Dendritic cell treated with granulocyte-macrophage colony-stimulating factor and Interleukin-4, amounts not matched to agents 40 ng/mL and 50 ng/mL, for 4 days (primary cell): ENCODE measurements around the gene CIP2A.

Experiments used
- H3K27ac Mint-ChIP-seq: one replicate; pipeline ENCODE4 v1.8.0; 2022; ENCODE audit warnings: mild to moderate bottlenecking, mixed read lengths
- H3K27me3 Mint-ChIP-seq: one replicate; pipeline ENCODE4 v1.8.0; 2022; ENCODE audit warnings: mild to moderate bottlenecking, mixed read lengths
- H3K36me3 Mint-ChIP-seq: one replicate; pipeline ENCODE4 v1.8.0; 2022; ENCODE audit warnings: low read depth, mixed read lengths
- H3K4me1 Mint-ChIP-seq: one replicate; pipeline ENCODE4 v1.8.0; 2022; ENCODE audit warnings: low read depth, mixed read lengths
- H3K4me3 Mint-ChIP-seq: one replicate; pipeline ENCODE4 v1.8.0; 2022; ENCODE audit warnings: mild to moderate bottlenecking, moderate library complexity, mixed read lengths
- H3K9me3 Mint-ChIP-seq: one replicate; pipeline ENCODE4 v1.8.0; 2022; ENCODE audit warnings: mixed read lengths
- intact Hi-C: fragments of 100-400 bp; cut with micrococcal nuclease; formaldehyde crosslinking; loops from one replicate; pipeline ENCODE4 v1.15.0; 2022

The CIP2A gene

DNA sequence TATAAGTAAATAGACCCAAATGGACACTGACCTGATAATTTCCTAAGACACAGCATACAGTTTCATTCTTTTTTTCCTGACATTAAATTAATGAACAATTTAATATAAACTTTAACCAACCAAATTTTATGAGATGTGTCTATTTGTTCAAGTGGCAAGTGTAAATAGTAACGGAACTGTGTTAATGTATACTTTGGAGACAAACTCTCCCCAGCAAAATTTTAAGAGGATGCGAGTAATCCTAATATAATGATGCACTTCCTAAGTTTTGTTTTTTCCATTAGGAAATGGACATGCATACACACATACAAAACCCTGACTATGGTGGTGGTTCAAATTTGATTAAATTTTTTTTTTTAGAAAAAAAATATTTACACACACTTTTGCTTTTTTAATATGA is 40.4 kb downstream of the CIP2A start:
- Mint-ChIP-seq H3K4me3 (no peak overlapping the region), H3K27me3 (no peaks in the 10 kb centered on the region), H3K27ac (no peak overlapping the region), H3K36me3 (no peaks in the 10 kb centered on the region), H3K9me3 (no peaks in the 10 kb centered on the region), H3K4me1 (peaks cover 8% of the 10 kb centered on the region)
- intact Hi-C loops: no loop called here

DNA sequence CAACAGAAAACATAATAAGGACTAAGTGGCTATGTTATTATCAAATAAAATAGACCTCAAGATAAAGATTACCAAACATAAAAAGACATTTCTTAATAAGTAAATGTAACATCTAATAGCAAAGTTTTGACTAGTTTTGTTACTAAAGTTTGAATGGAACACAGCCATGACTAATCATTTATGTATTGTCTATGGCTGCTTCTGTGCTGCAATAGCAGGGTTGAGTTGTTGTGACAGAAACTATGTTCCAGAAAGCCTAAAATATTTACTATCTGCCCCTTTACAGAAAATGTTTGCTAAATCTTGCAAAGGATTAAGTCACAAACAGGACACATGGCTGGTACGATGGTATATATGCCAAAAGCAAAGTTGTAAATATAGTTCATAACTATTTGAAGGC is 40.9 kb downstream of the CIP2A start:
- H3K27me3 Mint-ChIP-seq: no peaks in the 10 kb centered on the region
- H3K9me3 Mint-ChIP-seq: no peaks in the 10 kb centered on the region
- intact Hi-C loops: no loop called here
- peaks cover 8% of the 10 kb centered on the region for H3K4me1 Mint-ChIP-seq
- no peak overlapping the region for H3K27ac Mint-ChIP-seq
- H3K4me3 Mint-ChIP-seq: no peak overlapping the region
- H3K36me3 Mint-ChIP-seq: peaks cover 6% of the 10 kb centered on the region

DNA sequence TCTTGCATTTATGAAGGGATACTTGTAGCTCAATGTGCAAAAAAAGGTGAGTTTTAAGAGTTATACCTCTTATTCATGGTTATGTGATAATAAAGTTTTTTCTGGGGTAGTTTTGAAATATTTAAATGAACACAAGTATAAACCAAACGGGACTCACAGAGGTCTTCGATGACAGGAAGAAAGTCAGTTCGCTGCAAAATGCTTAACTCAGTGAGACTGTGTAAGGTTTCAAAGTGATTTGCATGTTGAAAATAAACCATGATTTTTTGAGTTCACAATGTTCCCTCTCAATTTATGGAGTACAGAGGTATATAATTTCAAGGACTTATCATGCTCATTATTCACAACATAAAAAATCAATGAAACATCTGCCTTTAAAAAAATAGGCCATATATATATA is 42.5 kb downstream of the CIP2A start:
- Mint-ChIP-seq H3K27me3 (no peaks in the 10 kb centered on the region), H3K27ac (no peak overlapping the region), H3K9me3 (no peaks in the 10 kb centered on the region), H3K36me3 (peaks cover 8% of the 10 kb centered on the region), H3K4me3 (no peak overlapping the region), H3K4me1 (no peaks in the 10 kb centered on the region)
- intact Hi-C loops: no loop called here

DNA sequence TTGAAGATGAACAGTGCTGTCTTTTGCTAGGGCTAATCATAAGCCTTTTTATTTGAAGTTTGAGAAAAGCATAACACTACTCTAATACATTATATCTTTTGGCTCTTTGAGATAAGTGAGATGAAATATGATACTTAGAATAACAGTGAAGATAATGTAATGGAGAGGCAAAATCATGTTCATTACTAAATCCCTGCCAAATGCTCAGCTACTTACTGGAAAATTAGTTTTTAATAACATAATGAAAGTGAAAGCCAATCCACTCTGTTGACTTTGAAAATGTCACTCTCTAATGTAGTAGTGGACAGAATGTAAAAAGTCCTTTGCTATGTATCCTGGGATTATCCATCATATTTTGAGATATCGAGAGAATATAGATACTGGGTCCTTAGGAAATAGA is 43.0 kb downstream of the CIP2A start:
- H3K4me1 Mint-ChIP-seq: no peaks in the 10 kb centered on the region
- no peaks in the 10 kb centered on the region for H3K9me3 Mint-ChIP-seq
- H3K36me3 Mint-ChIP-seq: peaks cover 8% of the 10 kb centered on the region
- H3K4me3 Mint-ChIP-seq: no peak overlapping the region
- no peak overlapping the region for H3K27ac Mint-ChIP-seq
- intact Hi-C loops: no loop called here
- no peaks in the 10 kb centered on the region for H3K27me3 Mint-ChIP-seq

DNA sequence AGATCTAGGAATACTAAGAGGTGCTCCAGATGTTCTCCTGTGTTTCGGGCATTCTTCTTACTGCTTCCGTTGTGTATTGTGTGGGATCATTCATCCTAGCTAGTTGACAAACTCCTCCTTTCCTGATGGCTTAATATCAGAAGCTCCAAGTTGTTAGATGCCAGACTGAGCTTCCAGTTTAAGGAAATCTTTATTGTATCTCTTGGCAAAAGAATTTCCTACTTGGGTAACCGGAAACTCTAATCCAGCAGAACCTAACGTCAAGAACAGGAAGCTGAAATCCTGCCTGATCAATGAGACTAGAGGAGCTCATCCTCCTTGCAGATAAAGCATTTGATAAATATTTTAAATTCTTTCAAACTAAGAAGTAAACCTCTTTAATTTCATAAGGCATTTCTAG is 51.2 kb downstream of the CIP2A start:
- Mint-ChIP-seq H3K4me1 (no peaks in the 10 kb centered on the region), H3K27ac (no peak overlapping the region), H3K9me3 (no peaks in the 10 kb centered on the region), H3K4me3 (no peak overlapping the region), H3K27me3 (peaks cover 5% of the 10 kb centered on the region), H3K36me3 (peaks cover under 1% of the 10 kb centered on the region)
- intact Hi-C loops: no loop called here

DNA sequence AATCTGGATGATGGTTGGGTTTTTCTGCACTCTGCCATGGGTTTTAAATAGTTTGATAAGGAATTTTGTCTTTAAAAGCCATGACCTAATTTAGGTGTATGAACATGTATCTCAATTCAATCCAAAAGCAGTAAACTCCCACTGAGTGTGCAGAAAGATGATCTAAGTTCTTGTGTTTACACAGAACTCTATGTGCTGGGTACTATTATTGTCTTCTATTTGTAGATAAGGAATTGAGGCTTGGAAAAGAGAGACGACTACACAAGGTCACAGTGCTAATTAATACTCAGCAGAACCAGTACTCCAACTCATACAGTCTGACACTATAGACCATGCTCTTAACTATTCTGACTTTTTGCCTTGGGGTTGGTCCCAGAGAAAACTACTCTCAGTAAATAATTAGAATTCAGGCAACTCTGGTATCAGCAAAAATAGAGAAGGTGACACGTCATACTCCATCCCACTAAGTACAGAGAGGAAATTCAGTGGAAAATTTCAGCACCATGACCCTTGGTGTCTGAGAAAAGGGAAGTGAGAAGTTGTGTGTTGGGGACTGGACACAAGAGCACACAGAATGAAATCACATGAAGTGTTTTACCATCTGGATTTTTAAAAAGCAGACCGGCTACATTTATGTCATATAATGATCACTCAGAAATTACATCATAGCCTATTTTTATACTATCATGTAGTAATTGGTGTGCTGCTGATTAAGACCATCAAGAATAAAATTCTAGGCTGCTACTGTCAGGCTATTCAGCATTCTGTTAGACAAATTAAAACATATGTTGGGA is 60.6 kb downstream of the CIP2A start:
- intact Hi-C loops: no loop called here
- Mint-ChIP-seq H3K36me3 (no peaks in the 10 kb centered on the region), H3K4me1 (peaks cover 38% of the 10 kb centered on the region), H3K4me3 (no peak overlapping the region), H3K27ac (peak overlapping the region; percentile 87), H3K27me3 (no peaks in the 10 kb centered on the region), H3K9me3 (no peaks in the 10 kb centered on the region)

DNA sequence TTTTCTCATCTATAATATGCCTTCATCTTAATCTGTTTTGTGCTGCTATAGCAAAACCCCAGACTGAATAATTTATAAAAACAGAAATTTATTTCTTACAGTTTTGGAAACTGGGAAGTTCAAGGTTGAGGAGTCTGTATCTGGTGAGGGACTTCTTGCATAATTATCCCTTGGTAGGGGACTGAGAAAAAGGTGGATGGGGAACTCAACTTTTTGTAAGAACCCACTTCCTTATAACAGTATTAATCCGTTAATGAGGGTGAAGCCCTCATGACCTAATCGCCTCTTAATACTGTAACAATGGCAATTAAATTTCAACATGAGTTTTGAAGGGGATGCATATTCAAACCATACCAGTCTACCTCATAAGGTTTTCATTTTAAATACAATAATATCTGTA is 61.4 kb downstream of the CIP2A start:
- Mint-ChIP-seq H3K4me1 (peaks cover 38% of the 10 kb centered on the region), H3K27ac (no peak overlapping the region), H3K36me3 (no peaks in the 10 kb centered on the region), H3K27me3 (no peaks in the 10 kb centered on the region), H3K9me3 (no peaks in the 10 kb centered on the region), H3K4me3 (no peak overlapping the region)
- intact Hi-C loops: no loop called here

DNA sequence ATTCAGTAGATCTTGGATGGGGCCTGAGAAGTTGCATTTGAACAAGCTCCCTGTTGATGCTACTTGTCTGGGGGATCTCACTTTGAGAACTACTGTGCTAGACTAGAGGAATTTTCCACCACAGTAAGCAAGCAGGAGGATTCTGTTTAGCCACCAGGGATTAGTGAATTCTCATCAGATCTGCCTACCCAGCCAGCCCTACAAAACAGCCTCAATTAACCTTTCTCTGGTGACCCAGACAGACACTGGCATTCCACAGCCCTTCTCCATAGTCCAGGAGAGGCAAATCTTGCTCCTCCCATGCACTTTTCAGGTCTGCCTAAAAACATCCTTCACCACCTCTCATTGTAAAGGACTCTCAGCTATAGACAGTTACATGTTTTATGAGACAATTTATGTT is 62.1 kb downstream of the CIP2A start:
- Mint-ChIP-seq H3K9me3 (no peaks in the 10 kb centered on the region), H3K4me1 (peaks cover 38% of the 10 kb centered on the region), H3K4me3 (no peak overlapping the region), H3K27me3 (no peaks in the 10 kb centered on the region), H3K27ac (no peak overlapping the region), H3K36me3 (no peaks in the 10 kb centered on the region)
- intact Hi-C loops: no loop called here

DNA sequence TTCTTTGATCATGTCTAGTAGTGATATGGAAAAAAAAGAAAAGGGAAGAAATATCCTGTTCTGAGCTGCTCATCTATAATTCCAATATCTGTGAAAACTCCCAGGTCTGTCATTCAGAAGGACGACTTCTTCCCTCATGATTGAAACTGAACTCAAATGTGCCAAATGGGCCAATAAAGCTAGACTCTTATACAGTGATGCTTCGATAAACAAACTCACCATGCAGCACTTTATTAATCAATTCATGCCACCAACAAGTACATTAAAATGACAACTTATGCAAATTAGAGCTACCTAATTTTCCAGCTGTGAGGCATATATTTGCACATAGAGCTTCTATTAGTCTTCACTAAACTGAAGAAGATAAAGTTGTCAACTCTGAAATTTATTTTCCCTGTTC is 63.3 kb downstream of the CIP2A start:
- Mint-ChIP-seq H3K9me3 (no peaks in the 10 kb centered on the region), H3K4me3 (no peak overlapping the region)

DNA sequence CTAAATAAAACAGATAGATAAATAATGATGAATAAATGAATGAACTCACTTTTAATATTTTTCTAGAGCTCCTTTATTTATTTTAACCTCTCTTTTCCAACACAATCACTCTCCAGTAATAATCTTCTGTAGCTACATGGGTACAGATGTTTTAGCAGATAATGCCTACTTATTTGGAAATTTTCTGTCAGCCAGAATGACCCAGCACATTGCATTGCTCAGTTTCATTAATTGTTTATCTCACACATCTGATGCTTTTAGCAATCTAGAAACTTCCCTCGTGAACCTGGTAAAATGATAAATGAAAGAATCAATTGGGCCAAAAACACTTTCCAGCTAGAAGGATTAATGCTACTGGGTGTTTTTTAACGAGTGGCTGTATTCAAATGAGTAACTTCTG is 64.0 kb downstream of the CIP2A start:
- Mint-ChIP-seq H3K27me3 (no peaks in the 10 kb centered on the region), H3K4me3 (no peak overlapping the region), H3K36me3 (no peaks in the 10 kb centered on the region), H3K4me1 (peaks cover 39% of the 10 kb centered on the region), H3K27ac (no peak overlapping the region), H3K9me3 (no peaks in the 10 kb centered on the region)
- intact Hi-C loops: no loop called here

More for the DNA sequence above, 63.3 kb downstream of the CIP2A start:
- Mint-ChIP-seq H3K4me1 (peaks cover 40% of the 10 kb centered on the region), H3K27ac (no peak overlapping the region), H3K27me3 (no peaks in the 10 kb centered on the region), H3K36me3 (no peaks in the 10 kb centered on the region)
- intact Hi-C loops: no loop called here

DNA sequence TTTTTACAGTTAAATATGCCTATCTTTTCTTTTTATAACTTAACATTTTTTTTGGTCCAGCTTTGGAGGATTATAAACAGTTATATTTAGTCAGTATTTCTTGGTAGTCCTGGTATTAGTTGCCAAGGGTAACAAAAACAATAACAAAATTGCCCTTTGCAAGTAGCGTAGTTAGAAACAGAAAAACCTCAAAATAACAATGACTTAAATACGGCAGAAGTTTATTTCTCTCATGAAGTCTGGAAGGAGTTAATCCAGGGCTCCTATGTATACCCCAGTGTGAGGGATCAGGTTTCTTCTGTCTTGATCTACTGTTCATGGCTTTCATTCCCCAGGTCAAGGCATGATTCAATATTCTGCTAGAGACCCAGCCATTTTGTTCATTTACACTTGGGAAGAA is 64.7 kb downstream of the CIP2A start:
- no peaks in the 10 kb centered on the region for H3K36me3 Mint-ChIP-seq
- intact Hi-C loops: no loop called here
- no peak overlapping the region for H3K4me3 Mint-ChIP-seq
- H3K27me3 Mint-ChIP-seq: no peaks in the 10 kb centered on the region
- H3K4me1 Mint-ChIP-seq: peaks cover 32% of the 10 kb centered on the region
- no peak overlapping the region for H3K27ac Mint-ChIP-seq
- no peaks in the 10 kb centered on the region for H3K9me3 Mint-ChIP-seq

DNA sequence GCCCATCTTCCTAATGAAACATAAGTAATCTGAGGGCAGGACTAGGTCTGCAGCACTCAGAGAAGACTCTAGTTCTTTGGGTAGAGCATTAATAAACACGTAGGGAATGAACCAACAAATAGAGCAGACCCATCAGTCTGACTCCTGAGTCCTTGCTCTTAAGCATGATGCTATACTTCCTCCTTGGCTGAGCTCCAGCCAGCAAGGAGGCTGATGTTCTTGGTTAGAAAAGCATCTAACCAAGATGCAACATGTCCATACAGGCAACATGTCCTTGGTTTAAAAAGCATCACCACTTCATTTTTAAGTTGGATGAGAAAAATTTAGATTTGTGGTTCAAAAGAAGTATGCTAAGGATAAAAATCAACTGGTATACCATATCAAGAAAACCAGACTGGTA is 70.3 kb downstream of the CIP2A start:
- H3K27me3 Mint-ChIP-seq: peaks cover 3% of the 10 kb centered on the region
- no peaks in the 10 kb centered on the region for H3K9me3 Mint-ChIP-seq
- intact Hi-C loops: no loop called here
- no peaks in the 10 kb centered on the region for H3K36me3 Mint-ChIP-seq
- H3K4me3 Mint-ChIP-seq: no peak overlapping the region
- no peak overlapping the region for H3K27ac Mint-ChIP-seq
- peaks cover 4% of the 10 kb centered on the region for H3K4me1 Mint-ChIP-seq

DNA sequence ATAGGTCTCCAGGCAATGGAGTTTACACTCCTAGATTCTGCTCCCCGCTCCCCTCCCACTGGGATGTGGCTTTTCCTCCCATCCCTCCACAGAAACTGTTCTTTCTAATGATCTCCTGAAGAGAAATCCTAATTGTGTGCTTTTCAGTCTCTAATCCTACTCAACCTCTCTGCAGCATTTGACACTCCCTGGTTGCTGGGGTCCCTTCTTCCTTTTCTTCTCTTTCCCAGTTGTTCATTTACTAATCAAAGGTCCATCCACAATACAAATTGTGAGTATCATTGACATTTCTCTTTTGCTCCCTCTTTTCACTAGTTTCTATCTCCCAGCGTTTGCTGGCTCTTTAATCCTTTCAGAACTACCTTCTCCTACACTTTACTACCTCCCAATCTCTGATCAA is 72.4 kb downstream of the CIP2A start:
- peaks cover 4% of the 10 kb centered on the region for H3K4me1 Mint-ChIP-seq
- H3K9me3 Mint-ChIP-seq: no peaks in the 10 kb centered on the region
- H3K36me3 Mint-ChIP-seq: no peaks in the 10 kb centered on the region
- no peak overlapping the region for H3K4me3 Mint-ChIP-seq
- peaks cover 3% of the 10 kb centered on the region for H3K27me3 Mint-ChIP-seq
- intact Hi-C loops: no loop called here
- no peak overlapping the region for H3K27ac Mint-ChIP-seq

DNA sequence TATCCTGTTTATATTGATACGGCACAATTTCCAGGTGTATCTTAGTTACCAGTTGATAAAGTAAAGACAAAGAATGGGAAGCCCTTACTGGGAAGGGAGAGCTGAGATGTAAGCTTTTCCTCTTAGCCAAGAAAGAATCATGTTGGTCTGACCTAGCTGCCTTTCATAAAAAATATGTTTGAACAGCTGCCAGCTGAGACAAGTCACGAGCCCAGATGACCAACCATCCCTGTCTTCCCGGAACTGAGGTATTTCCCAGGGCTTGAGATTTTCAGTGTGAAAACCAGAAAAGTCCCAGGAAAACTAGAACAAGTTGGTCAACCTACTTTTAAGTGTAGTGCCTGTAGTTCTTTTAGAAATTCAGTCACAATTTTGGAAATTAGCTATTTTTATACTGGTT is 75.3 kb downstream of the CIP2A start:
- peaks cover 3% of the 10 kb centered on the region for H3K27me3 Mint-ChIP-seq
- H3K4me1 Mint-ChIP-seq: no peaks in the 10 kb centered on the region
- intact Hi-C loops: no loop called here
- H3K4me3 Mint-ChIP-seq: no peak overlapping the region
- H3K27ac Mint-ChIP-seq: no peak overlapping the region
- H3K9me3 Mint-ChIP-seq: no peaks in the 10 kb centered on the region
- no peaks in the 10 kb centered on the region for H3K36me3 Mint-ChIP-seq

DNA sequence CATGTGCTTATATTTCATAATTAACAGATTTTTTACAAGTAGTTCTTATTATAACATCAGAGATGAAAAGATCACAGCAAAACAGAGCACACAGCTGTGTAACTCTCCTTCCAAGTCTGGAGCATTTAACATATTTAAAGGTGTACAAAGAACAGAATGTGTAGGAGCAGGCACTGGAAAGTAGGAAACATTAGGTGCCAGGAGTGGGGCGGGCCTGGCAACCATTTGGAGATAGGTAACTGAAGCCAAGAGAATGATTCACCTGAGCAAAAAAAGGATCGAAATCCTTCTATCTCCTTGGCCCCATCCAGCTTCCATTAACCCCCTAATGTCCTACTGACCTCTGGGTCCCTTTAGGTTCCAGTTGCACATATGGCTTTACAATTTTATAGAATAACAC is 76.6 kb downstream of the CIP2A start:
- intact Hi-C loops: no loop called here
- H3K27me3 Mint-ChIP-seq: peaks cover 3% of the 10 kb centered on the region
- H3K27ac Mint-ChIP-seq: no peak overlapping the region
- H3K4me1 Mint-ChIP-seq: no peaks in the 10 kb centered on the region
- H3K4me3 Mint-ChIP-seq: no peak overlapping the region
- H3K36me3 Mint-ChIP-seq: no peaks in the 10 kb centered on the region
- no peaks in the 10 kb centered on the region for H3K9me3 Mint-ChIP-seq
